Suprapubic skin (tissue), 4 donors: ENCODE results near the gene POU3F2. TPM values are rescaled to one million over a fixed set of nuclear protein-coding genes. Genes with fewer than 3 reads are reported as not detected.
A peak's percentile ranks its signal among the peaks of the same experiment; 100 is the strongest.

Experiments
- DNase-seq, 2 donors: peaks; one replicate each; pipeline ENCODE4 v3.0.0-alpha.2; 2019; ENCODE audit warnings: low spot score in 2 of 2
- H3K27ac ChIP-seq: fragments of 200-600 bp; sonication (generic); one replicate; pipeline ENCODE4 v1.5.1; 2019
- H3K27me3 ChIP-seq: fragments of 200-600 bp; sonication (generic); one replicate; pipeline ENCODE4 v1.5.1; 2019
- H3K36me3 ChIP-seq: fragments of 200-600 bp; sonication (generic); one replicate; pipeline ENCODE4 v1.5.1; 2019
- H3K4me1 ChIP-seq: fragments of 200-600 bp; sonication (generic); one replicate; pipeline ENCODE4 v1.5.1; 2019
- H3K4me3 ChIP-seq: fragments of 200-600 bp; sonication (generic); one replicate; pipeline ENCODE4 v1.5.1; 2019; ENCODE audit warnings: mild to moderate bottlenecking
- H3K9me3 ChIP-seq: fragments of 200-600 bp; sonication (generic); one replicate; pipeline ENCODE4 v1.5.1; 2019
- CTCF ChIP-seq, 2 donors: fragments of 200-600 bp in 1 of 2; fragments of 450-650 bp in 1 of 2; sonication (generic) in 1 of 2; IDR thresholded peaks; one replicate each; pipeline ENCODE4 v1.5.1; 2016 to 2019; ENCODE audit warnings: antibody characterized with exemption in 2 of 2, mild to moderate bottlenecking in 1 of 2, moderate library complexity in 1 of 2
- EP300 ChIP-seq: sonication (generic); formaldehyde crosslinking; IDR thresholded peaks from one replicate; pipeline ENCODE4 v1.6.1; 2017; ENCODE audit warnings: antibody characterized with exemption
- POLR2A ChIP-seq, 2 donors: fragments of 450-650 bp; IDR thresholded peaks; one replicate each; pipeline ENCODE4 v1.6.1; 2017; ENCODE audit warnings: antibody characterized with exemption in 2 of 2, mild to moderate bottlenecking in 2 of 2, moderate library complexity in 2 of 2
- POLR2AphosphoS5 ChIP-seq, 3 donors: sonication (generic); formaldehyde crosslinking; IDR thresholded peaks; one replicate each; pipeline ENCODE4 v1.6.1; 2017; ENCODE audit warnings: antibody characterized with exemption in 3 of 3
- WGBS: methylation state at CpG from one replicate; pipeline ENCODE4 v1.1.5; 2018; 5-methylcytosine and 5-hydroxymethylcytosine counted together
- total RNA-seq, 4 donors: library from RNA; depleted of rRNA; stranded (reverse); fragments of >200 nt; gene quantifications; one replicate each; pipeline ENCODE4 v1.1.0, GENCODE V29; 2016

Gene POU3F2
- total RNA-seq, 4 donors from 2014 or later = not detected

- TF ChIP-seq POLR2AphosphoS5 (IDR thresholded peaks at IDR 0.05) = no peak
- no peak for TF ChIP-seq CTCF (IDR thresholded peaks at IDR 0.05)
- TF ChIP-seq POLR2A (IDR thresholded peaks at IDR 0.05) = no peak
- TF ChIP-seq EP300 = no peak
- Histone ChIP-seq H3K27ac (no peak overlapping the region), H3K36me3 (no peaks in the 10 kb centered on the region), H3K27me3 (peaks cover 96% of the 10 kb centered on the region), H3K4me1 (peaks cover 50% of the 10 kb centered on the region), H3K9me3 (no peaks in the 10 kb centered on the region), H3K4me3 (peak overlapping the region; percentile 62)
- WGBS = 2% methylated on average over 40 of the region's 42 CpGs
- DNase-seq = no peak
Measured at GRCh38 chr6:98833307-98834059, 891 bp upstream of the POU3F2 start.

- H3K27me3 ChIP-seq = peaks cover 96% of the 10 kb centered on the region
- DNase-seq = peak in 1 of 2 donors; percentile 77
- H3K4me1 ChIP-seq = peaks cover 49% of the 10 kb centered on the region
- 10% methylated on average over 25 of the region's 76 CpGs for WGBS
- H3K36me3 ChIP-seq = no peaks in the 10 kb centered on the region
- no peak overlapping the region for H3K27ac ChIP-seq
- H3K4me3 ChIP-seq = peak overlapping the region; percentile 62
- no peaks in the 10 kb centered on the region for H3K9me3 ChIP-seq
- no peak for TF ChIP-seq CTCF (IDR thresholded peaks at IDR 0.05)
- TF ChIP-seq EP300 = no peak
- no peak for TF ChIP-seq POLR2A (IDR thresholded peaks at IDR 0.05)
- no peak for TF ChIP-seq POLR2AphosphoS5 (IDR thresholded peaks at IDR 0.05)
Measured at GRCh38 chr6:98835149-98836024, 1.0 kb downstream of the POU3F2 start.

GRCh38 chr6:98836025-98836961 is 1.9 kb downstream of the POU3F2 start:
- H3K27me3 ChIP-seq = peaks cover 96% of the 10 kb centered on the region
- H3K9me3 ChIP-seq = no peaks in the 10 kb centered on the region
- peak overlapping the region; percentile 62 for H3K4me3 ChIP-seq
- 11% methylated on average over 23 of the region's 23 CpGs for WGBS
- no peak for DNase-seq
- no peaks in the 10 kb centered on the region for H3K36me3 ChIP-seq
- TF ChIP-seq POLR2AphosphoS5 (IDR thresholded peaks at IDR 0.05) = no peak
- TF ChIP-seq CTCF (IDR thresholded peaks at IDR 0.05) = no peak
- H3K4me1 ChIP-seq = peaks cover 47% of the 10 kb centered on the region
- no peak overlapping the region for H3K27ac ChIP-seq

GRCh38 chr6:98836962-98837944 is 2.9 kb downstream of the POU3F2 start:
- Histone ChIP-seq H3K4me3 (no peak overlapping the region), H3K4me1 (peaks cover 37% of the 10 kb centered on the region), H3K36me3 (no peaks in the 10 kb centered on the region), H3K27ac (no peak overlapping the region), H3K27me3 (peaks cover 96% of the 10 kb centered on the region), H3K9me3 (no peaks in the 10 kb centered on the region)
- 39% methylated on average over 9 of the region's 9 CpGs for WGBS
- no peak for DNase-seq
- TF ChIP-seq CTCF (IDR thresholded peaks at IDR 0.05) (no peak), EP300 (no peak), POLR2A (IDR thresholded peaks at IDR 0.05) (no peak)
